Stimulated activated CD4-positive, alpha-beta T cell treated with anti-CD3 and anti-CD28 coated beads, Interleukin-4, amount 100 ng/mL, for 48 hours (primary cell): ENCODE data around the gene RBCK1.
"Not testable (repeated sequence)": the region's sequence is repeated elsewhere in the genome, so short reads cannot be mapped to it uniquely, and the experiment has no call there.

Experiments used
- DNase-seq, 2 donors: peaks; one replicate each; pipeline ENCODE4 v3.0.0-alpha.2; 2020; ENCODE audit warnings: low read depth in 2 of 2

The RBCK1 gene

DNA sequence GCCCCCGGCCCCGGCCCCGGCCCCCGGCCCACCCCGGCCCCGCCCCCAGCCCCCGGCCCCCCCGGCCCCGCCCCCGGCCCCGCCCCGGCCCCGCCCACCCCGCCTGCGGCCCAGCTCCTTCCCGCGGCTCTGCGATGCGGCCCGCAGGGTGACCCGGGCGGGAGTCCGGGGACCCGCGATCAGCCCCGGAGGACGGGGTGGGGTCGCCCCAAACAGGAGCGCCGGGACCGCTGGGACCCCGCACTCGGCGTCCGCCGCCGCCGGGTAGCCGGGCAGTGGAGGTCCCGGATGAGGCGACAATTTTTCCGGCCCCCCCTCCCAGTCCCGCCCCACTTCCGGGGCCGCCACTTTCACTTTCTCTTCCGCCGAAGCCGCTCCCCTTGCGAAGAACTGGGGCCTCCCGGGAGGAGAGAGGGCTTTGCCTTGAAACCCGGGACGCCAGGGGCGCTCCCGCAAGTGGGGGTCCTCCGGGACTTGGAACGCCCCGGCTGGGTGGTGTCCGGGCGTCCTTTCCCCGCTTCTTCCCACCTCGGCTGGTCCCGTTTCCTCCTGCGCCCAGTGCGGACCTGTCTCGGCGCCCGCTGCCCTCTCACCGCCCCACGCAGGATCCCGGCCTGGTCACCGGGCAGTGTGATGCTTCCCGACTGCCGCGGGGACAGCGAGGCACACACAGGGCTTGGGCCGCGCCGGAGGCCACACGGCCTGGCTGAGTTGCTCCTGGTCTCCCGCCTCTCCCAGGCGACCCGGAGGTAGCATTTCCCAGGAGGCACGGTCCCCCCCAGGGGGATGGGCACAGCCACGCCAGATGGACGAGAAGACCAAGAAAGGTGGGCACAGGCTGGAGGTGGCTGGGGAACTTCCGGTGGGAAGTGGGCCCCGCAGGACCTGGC lies at the start of gene RBCK1:
TSS of gene RBCK1 (plus strand) at position 347 of the 890 bp plus-strand sequence. CDS start at position 806, 459 bp downstream.
- peak; percentile 75 to 84 for DNase-seq

DNA sequence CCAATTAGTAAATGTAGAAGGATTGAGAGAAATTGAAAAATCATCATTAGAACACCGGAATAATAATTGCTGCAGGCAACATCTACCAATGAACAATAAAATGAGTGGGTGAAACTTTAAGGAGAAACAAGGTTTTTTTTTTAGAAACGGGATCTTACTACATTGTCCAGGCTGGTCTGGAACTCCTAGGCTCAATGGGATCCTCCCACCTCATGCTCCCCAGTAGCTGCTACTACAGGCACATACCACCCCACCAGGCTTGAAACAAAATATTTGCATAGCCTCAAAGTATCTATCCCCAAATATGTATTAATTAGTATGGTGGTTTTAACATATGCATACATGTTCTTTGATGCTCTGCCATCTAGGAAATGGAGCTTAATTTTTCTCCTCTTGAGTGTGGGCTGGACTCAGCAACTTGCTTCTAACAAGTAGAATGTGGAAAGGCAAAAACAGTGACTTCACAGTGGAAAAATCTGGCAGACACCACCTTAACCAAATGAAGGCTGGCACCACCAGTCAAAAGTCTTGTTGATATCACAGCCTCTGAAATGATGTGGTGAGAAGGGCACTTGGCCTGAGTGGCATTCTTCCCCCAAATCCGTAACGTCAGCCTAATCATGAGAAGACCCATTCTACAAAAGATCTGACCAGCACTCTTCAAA lies 49.1 kb upstream of the RBCK1 start:
- no peak for DNase-seq

DNA sequence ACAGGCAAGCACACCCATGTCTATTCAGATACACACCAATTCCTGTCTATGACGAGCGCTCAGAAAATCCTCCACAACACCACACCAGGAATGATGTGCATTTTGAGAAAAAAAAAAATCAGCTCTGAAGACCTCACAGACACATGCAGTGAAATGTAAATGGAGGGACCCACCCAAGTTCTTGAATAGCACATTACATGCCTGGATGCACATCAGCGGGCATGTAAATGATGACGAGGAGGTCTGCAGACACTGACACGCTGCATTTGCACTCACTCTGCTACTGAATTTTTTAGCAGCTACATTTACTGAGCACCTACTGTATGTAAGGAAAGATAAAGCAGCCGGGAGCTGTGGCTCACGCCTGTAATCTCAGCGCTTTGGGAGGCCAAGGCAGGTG lies 46.5 kb upstream of the RBCK1 start:
- DNase-seq: no peak

DNA sequence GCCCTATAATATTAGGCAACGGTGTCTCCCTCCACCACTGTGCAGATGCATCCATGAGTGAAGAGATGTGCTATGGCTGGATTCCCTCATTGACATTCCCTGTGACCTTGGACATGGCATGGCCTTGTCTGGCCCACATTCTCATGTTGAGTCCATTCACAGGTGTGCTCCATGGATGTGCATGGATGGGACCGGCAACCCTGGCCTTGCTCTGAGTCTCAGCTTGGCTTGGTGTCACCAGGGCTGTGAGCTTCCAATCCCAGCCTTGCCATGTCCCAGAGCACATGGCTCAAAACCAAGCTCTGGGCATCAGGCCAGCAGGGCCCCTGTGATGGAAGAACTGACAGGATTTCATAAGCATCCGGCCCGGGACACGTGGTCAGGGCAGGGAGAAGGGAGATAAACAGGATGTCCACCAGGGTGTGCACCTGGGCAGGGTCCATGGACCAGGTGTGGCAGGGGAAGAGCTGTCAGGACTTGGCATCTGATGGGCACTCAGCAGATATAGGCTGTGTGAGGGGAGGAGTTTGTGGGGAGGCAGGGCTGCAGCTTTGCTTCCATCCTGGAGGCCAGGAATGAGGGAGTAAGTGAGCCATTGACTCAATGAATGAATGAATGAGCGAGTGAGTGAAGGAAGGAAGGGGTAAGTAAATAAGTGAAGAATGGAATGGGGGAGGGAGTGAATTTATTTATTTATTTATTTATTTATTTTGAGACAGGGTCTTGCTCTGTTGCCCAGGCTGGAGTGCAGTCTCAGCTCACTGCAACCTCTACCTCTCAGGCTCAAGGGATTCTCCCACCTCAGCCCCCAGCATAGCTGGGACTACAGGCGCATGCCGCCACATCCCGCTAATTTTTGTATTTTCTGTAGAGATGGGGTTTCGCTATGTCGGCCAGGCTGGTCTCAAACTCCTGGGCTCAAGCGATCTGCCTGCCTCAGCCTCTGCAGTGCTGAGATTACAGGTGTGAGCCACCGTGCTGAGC lies 45.5 kb upstream of the RBCK1 start:
- peak in 1 of 2 donors; percentile 31 for DNase-seq

DNA sequence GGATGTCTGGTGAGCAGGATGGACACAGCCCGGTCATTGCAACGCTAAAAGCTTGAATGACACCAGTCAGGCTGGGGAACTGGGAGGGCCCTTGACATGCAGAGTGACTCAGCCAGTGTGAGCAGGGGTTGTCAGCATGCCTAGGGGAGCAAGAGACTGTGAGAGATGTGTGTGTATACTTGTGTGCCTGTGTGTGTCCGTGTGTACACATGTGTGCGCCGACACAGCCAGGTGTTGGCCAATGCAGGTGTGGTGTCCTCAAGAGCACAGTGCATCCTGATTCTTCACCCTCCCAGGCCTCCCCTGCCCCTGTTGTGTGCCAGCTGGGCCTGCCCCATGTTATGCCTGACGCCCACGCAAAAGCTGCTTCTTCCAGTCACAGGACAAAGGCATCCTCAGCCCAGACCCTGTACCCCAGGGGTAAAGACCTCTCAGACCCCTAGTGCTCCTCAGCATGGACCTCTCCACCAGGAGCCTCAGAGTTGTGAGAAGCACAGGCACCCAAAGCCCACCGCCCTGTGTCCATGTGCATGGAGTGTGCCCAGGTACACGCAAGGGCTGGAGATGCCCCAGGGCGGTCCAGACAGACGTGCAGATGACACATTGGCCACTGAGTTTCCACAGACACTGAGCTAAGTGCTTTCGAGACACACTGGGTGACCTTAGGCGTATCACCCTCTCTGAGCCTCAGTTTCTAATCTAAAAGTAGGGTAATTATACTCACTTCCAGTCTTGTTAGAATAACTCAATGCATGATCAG lies 44.6 kb upstream of the RBCK1 start:
- DNase-seq: no peak

DNA sequence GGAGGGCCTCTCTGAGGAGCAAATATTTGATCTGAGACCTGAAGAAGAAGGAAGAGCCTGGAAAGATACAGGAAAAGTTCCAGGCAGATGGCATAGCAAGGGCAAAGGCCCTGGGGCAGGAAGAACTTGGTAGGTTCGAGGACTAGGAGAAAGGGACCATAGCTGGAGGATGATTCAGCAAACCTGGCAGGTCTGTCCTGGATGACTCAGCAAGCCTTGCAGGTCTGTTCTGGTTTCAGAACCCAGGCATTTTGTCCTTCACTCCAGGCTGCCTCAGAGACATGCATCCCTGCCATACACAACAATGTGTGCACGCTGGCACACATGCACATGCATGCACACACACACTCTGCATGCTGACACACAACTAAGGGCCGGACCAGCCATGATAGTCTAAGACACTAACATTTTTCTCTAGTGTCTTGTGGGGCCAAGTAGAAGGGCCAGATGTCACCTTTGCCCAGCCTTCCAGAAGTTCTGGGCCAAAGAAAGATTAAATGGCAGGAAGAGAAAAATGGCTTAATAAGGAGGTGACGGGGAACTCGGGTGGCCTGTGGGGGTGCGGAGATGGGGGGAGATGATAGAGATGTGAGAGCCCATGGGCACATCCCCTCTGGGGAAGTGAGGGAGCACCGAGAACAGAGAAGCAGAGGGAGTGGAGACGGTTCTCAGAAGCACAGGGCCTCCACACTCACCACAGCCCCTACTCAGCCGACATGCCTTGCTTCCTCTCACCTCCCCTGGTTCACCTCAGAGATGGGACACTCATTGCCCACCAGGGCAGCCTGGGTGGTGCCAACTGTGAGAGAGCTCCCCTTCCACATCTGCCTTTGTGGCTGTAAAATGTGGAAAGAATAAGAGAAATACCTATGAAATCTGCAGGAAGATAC lies 42.9 kb upstream of the RBCK1 start:
- no peak for DNase-seq

DNA sequence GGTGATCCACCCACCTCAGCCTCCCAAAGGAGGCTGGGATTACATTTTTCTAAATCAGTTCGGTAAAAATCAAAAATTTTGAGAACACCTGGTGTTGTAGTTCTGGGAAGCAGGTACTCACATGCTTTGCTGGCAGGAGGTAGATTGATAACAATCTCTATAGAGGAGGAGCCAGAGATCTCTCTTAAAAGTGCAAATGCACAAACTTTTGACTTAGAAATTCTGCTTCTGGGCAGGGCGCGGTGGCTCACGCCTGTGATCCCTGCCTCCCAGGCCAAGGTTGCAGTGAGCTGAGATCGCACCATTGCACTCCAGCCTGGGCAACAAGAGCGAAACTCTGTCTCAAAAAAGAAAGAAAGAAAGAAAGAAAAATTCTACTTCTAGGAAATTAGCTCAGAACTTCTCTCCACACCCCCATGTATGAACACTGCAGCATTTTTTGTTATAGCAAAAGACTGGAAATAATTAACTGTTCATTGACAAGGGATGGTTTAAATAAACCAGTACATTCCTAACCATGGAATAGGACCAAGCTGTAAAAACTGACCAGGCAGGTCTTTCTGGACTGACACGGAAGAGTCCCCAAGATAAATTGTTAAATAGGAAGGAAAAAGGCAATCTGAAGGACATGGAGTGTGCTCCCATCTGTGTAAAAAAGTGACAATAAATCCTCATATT lies 41.9 kb upstream of the RBCK1 start:
- no peak for DNase-seq

DNA sequence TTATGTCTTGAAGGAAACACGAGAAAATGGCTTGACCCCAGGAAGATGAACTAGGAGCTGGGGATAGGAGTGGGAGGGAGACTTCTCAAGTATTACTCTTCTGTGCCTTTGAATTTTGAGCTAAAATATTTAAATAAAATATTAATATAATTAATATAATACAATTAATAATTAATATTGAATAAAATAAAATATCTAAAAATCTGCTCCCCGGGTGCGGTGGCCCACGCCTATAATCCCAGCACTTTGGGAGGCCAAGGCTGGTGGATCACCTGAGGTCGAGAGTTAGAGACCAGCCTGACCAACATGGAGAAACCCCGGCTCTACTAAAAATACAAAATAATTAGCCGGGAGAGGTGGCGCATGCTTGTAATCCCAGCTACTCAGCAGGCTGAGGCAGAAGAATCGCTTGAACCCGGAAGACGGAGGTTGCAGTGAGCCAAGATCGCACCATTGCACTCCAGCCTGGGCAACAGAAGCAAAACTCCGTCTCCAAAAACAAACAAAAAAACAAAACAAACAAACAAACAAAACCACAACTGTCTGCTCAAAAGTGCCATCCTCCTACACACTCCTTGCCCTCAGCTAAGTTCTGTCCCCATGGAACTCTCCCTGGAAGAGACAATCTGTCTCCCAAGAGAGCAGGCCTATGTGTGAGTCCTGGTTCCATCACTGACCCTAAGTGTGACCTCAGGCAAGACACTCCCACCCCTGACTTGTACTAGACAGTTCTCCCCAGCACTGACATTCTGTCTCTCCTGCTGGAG lies 41.2 kb upstream of the RBCK1 start:
- DNase-seq: no peak

DNA sequence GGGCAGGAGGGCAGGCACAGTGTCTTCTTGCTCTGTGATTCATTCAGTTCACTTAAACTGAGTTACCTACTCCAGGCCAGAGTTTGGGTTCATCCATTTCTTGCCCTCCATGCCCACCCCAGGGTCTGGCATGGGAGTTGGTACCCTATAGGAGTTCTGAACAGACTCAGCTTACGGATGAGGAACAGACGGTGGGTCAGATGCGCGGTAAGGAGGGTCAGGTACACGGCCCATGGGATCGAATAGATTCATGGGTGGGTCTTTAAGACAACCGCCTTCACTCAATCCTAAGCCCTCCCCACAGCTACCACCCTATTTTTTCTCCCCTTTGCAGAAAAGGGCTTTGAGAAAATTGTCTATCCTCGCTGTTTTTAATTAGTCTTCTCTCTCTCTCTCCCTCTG lies 40.6 kb upstream of the RBCK1 start:
- DNase-seq: no peak

DNA sequence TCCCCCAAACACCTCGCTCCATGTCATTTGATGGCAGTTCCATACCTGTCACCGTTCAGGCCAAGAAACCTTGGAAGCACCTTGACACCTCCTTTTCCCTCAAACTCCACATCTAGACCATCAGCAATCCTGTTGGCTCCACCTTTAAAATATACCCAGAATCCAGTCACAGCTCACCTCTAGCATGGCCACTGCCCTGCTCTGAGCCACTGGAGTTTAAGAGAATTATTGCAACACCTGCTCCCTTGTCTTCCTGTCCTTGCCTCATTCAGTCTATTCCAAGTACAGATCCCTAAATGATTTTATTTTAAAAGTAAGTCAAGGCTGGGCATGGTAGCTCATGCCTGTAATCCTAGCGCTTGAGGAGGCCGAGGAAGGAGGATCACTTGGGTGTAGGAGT lies 39.2 kb upstream of the RBCK1 start:
- DNase-seq: no peak

DNA sequence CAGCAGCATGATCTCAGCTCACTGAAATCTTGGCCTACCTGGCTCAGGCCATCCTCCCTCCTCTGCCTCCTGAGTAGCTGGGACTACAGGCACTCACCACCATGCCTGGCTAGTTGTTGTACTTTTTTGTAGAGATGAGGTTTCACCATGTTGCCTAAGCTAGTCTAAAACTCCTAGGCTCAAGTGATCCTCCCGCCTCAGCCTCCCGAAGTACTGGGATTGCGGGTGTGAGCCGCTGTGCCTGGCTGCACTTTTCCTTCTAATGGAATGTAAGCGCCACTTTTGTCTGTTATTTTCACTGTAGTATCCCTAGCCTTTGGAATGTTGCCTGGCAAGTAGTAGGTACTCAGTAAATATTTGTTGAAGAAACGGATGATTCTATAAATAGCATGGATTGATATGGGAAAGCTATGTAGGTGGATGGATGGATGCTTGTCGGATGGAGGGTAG lies 37.9 kb upstream of the RBCK1 start:
- no peak for DNase-seq

DNA sequence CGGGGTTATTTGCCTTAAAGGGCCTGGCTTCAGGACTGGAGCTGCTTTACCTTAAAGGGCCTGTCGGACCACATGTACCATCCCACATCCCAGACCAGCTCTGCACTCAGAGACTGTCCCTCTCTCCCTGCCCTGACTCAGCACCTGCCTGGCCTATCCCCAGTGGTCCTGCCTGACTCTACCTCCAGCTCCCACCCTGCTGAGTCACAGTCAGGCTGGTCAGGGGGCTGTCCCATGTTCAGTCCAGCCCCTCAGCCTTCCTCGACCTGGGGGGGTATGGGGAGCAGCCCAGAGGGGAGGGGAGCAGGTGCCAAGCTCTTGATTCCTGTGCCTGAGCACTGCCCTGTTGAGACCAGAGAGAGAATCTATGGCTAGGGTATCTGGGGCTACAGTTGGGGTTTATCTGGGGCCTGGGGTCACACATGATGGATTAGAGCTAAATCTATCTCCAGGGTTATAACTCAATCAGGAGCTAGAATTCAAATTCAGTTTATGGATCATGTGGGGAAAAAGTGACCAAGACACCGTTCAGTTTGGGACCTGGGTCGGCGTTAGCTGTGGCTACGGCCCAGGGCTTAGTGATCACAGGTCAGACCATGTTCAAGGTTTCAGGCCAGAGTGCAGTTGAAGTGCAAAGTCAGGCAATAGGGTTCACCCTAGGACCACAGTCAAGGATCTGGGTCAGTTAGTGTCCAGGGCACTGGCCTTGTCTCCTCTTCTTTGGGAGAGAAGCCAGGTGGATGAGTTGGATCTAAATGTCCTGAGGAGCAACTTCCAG lies 36.9 kb upstream of the RBCK1 start:
- DNase-seq: no peak

DNA sequence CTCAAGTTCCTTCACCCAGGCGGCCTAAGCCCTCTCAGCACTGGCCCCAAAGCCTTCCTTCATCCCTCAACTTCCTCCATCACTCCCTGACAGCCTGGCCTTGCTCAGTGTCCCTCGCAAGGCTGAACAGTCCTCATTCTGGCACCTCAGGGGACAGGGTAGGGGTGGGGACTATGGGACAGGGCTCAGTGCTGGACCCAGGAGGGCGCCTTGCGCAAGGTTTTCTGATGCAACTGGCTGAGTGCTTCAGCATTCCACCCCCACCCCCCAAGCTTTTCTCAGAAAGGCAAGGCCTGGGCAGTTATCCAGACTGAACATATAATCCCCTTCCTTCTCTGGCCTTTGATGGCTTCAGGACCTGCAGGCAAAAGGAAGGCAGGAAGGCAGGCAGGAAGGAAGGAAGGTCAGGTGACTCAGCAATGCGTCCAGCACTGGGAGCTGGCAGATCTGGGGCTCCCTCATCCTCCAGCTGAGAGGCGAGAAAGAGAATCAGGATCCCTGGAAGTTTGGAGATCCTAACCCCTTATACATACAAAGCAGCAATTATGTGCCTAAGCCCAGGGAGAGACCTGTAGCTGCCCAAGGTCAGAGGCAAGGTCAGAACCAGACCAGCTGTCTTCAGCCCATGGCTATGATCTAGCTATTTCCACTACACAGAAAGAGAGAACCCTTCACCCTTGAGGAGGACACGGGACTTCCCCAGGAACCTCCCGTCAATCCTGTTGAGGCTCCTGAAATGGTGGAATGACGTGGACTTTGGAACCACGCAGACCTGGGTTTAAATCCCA lies 36.1 kb upstream of the RBCK1 start:
- no peak for DNase-seq

DNA sequence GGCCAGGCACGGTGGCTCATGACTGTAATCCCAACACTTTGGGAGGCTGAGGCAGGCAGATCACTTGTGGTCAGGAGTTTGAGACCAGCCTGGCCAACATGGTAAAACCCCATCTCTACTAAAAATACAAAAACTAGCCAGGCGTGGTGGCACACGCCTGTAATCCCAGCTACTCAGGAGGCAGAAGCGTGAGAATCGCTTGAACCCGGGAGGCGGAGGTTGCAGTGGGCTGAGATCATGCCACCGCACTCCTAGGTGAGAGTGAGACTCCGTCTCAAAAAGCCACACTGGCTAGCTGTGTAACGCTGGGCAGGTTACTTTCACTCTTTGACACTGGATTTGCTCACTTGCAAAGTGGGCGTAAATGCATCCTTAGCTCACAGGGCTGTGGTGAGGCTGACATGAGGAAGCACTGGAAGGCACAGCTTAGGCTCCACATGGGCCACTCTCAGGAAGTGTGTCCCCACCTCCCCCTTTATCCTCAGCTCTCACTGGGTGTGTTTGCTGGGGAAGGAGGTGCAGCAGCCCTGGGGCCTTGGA lies 35.5 kb upstream of the RBCK1 start:
- DNase-seq: not testable (repeated sequence)

DNA sequence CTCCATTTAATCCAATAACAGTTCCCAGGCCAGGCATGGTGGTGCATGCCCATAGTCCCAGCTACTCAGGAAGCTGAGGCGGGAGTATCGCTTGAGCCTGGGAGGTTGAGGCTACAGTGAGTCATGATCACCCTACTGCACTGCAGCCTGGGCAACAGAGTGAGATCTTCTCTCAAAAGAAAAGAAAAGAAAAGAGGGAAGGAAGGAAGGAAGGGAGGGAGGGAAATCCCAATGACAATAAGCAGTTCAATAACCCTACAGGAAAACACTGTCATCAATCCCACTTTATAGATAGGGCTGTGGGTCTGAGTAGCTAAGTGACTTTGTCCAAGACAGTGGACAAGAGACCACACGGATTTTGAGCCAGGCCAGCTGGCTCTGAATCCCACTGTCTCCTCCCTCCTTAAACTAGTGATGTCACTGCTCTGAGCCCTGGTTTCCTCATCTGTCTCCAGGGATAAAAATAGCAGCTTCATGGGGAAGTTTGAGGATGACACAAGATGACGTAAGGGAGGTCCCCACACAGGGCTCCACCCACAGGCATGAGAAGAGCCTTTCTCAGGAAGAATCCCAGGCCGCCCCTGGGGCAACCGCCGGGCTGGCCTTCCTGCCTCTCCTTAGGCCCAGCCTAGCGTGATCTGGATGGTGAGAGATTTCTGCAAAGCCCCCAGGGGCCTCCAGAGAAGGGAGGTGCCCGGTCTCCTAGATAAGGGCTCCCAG lies 34.8 kb upstream of the RBCK1 start:
- DNase-seq: no peak

DNA sequence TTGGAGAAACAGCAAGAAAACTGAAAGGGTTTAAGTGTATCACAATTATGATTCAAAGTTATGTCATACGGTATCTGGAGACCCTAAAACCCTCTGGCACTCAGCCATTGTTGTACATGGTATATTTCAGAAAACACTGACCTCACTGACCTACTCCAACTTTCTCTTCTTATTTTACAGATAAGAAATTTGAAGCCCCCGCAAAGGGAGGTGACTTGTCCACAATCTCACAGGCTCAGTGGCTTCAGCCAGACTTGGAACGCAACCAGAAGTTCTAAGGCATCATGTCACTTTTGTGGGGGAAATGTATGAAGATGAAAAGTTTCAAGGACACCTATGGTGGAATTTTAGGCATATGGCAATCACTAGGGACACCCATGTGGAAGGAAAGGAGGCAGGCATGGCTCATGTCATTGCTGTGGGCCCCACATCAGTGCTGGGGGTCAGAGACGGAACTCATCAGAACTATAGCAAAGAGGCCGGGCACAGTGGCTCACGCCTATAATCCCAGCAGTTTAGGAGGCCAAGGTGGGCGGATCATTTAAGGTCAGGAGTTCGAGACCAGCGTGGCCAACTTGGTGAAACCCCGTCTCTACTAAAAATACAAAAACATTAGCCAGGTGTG lies 32.7 kb upstream of the RBCK1 start:
- no peak for DNase-seq
